HCT116 (cell line): ENCODE measurements around the gene GATAD2A. TPM values are rescaled to one million over a fixed set of nuclear protein-coding genes. Genes with fewer than 3 reads are reported as not detected.

Source experiments
- ATAC-seq: fragments of 200-7000 bp; cut with Tn5 transposase; 2 replicates; pipeline ENCODE4 v1.9.1; 2020; ENCODE audit warnings: mild to moderate bottlenecking, moderate library complexity
- BruUV-seq: library from RNA; stranded (reverse); fragments of 400-500 nt; replicated peaks from 2 replicates; lab custom pipeline; 2021; lab: Mats Ljungman, UMichigan
- CTCF ChIA-PET: fragments of 300-600 bp; sonication (Branson Sonifier 250); formaldehyde crosslinking; loops from one replicate; lab custom pipeline; 2021; ENCODE audit warnings: antibody characterized with exemption; lab: Charles Lee
- POLR2A ChIA-PET: fragments of 300-600, 350-600 bp; sonication (Branson Sonifier 250); formaldehyde crosslinking; loops from one replicate; lab custom pipeline; 2021; ENCODE audit warnings: antibody characterized with exemption; lab: Charles Lee
- RAD21 ChIA-PET, 2 experiments: fragments of 300-600 bp; sonication (Branson Sonifier 250); formaldehyde crosslinking; loops; one replicate each; lab custom pipeline; 2023; ENCODE audit warnings: low total read pairs in 2 of 2; ENCODE audit not compliant: uncharacterized antibody in 2 of 2, unreplicated experiment in 2 of 2, low non-redundant PET in 1 of 2; lab: Charles Lee
- DNase-seq: peaks from one replicate; pipeline ENCODE4 v3.0.0-alpha.2; 2010; ENCODE audit warnings: low read depth, low spot score
- H2AFZ ChIP-seq: fragments of 200-600 bp; shearing (Covaris generic), sonication (generic); 2 replicates; pipeline ENCODE4 v1.6.1; 2017; ENCODE audit warnings: low read depth, mixed run types, mixed read lengths, antibody characterized with exemption, low read length; ENCODE audit not compliant: poor library complexity, severe bottlenecking
- H3K27ac ChIP-seq: 2 replicates; pipeline ENCODE4 v1.5.1; 2012; ENCODE audit warnings: low read depth, low read length
- H3K27me3 ChIP-seq: fragments of 200-600 bp; sonication (generic); 2 replicates; pipeline ENCODE4 v1.6.1; 2016; ENCODE audit warnings: mixed run types, low read length, mixed read lengths; ENCODE audit not compliant: insufficient read depth
- H3K36me3 ChIP-seq, 2 experiments: fragments of 200-500 bp in 1 of 2; fragments of 200-600 bp in 1 of 2; sonication (Bioruptor generic) in 1 of 2; sonication (generic) in 1 of 2; 2 replicates each; pipeline versions ENCODE4 v1.5.1 to v1.6.1; 2014 to 2016; ENCODE audit warnings: low read length in 2 of 2, inconsistent platforms in 1 of 2, mixed read lengths in 1 of 2, mixed run types in 1 of 2; ENCODE audit not compliant: insufficient read depth in 2 of 2, control insufficient read depth in 1 of 2
- H3K4me1 ChIP-seq, 2 experiments: fragments of 200-600 bp in 1 of 2; sonication (generic) in 1 of 2; 2 replicates each; pipeline versions ENCODE4 v1.5.1 to v1.6.1; 2012 to 2017; ENCODE audit warnings: low read length in 2 of 2, inconsistent platforms in 1 of 2, mild to moderate bottlenecking in 1 of 2, mixed read lengths in 1 of 2, mixed run types in 1 of 2, moderate library complexity in 1 of 2; ENCODE audit not compliant: insufficient read depth in 2 of 2, control insufficient read depth in 1 of 2
- H3K4me2 ChIP-seq: fragments of 200-600 bp; sonication (generic); 2 replicates; pipeline ENCODE4 v1.6.1; 2017; ENCODE audit warnings: mixed run types, low read length, mixed read lengths
- H3K4me3 ChIP-seq, 2 experiments: fragments of 200-600 bp in 1 of 2; sonication (generic) in 1 of 2; replicated peaks in 1 of 2; 2 replicates each; pipeline ENCODE4 v1.5.1; 2011 to 2016; ENCODE audit warnings: low read length in 2 of 2, control low read depth in 1 of 2, low read depth in 1 of 2, mild to moderate bottlenecking in 1 of 2, mixed read lengths in 1 of 2, mixed run types in 1 of 2
- H3K79me2 ChIP-seq: fragments of 200-600 bp; sonication (generic); 2 replicates; pipeline ENCODE4 v1.6.1; 2017; ENCODE audit warnings: mild to moderate bottlenecking, mixed run types, low read length, moderate library complexity, mixed read lengths; ENCODE audit not compliant: insufficient read depth
- H3K9ac ChIP-seq: fragments of 200-600 bp; sonication (generic); 2 replicates; pipeline ENCODE4 v1.6.1; 2016; ENCODE audit warnings: low read length, mixed read lengths
- H3K9me2 ChIP-seq: fragments of 200-600 bp; sonication (generic), shearing (Covaris generic); 2 replicates; pipeline ENCODE4 v1.6.1; 2017; ENCODE audit warnings: mixed run types, mild to moderate bottlenecking, moderate library complexity; ENCODE audit not compliant: insufficient read depth
- H3K9me3 ChIP-seq, 2 experiments: fragments of 200-500 bp in 1 of 2; fragments of 200-600 bp in 1 of 2; sonication (Bioruptor generic) in 1 of 2; sonication (generic) in 1 of 2; 2 replicates each; pipeline ENCODE4 v1.6.1; 2014 to 2017; ENCODE audit warnings: low read length in 2 of 2, mixed read lengths in 2 of 2, inconsistent platforms in 1 of 2, low read depth in 1 of 2, mild to moderate bottlenecking in 1 of 2, mixed run types in 1 of 2, moderate library complexity in 1 of 2; ENCODE audit not compliant: control insufficient read depth in 1 of 2, insufficient read depth in 1 of 2
- H4K20me1 ChIP-seq: fragments of 200-600 bp; sonication (generic), shearing (Covaris generic); 2 replicates; pipeline ENCODE4 v1.6.1; 2017; ENCODE audit warnings: mixed run types, mild to moderate bottlenecking, moderate library complexity; ENCODE audit not compliant: insufficient read depth
- EGR1 ChIP-seq: IDR thresholded peaks from 2 replicates; pipeline ENCODE4 v1.6.1; 2012; ENCODE audit warnings: low read depth
- ELF1 ChIP-seq: IDR thresholded peaks from 2 replicates; pipeline ENCODE4 v1.6.1; 2012; ENCODE audit warnings: low read depth, borderline replicate concordance
- EZH2 ChIP-seq: fragments of 200-600 bp; sonication (generic); IDR thresholded peaks from 2 replicates; pipeline ENCODE4 v1.6.1; 2017; ENCODE audit warnings: antibody characterized with exemption, mixed run types
- EZH2phosphoT487 ChIP-seq: fragments of 200-600 bp; IDR thresholded peaks from 2 replicates; pipeline ENCODE4 v1.6.1; 2018; ENCODE audit warnings: antibody characterized with exemption, borderline replicate concordance
- FOSL1 ChIP-seq: IDR thresholded peaks from 2 replicates; pipeline ENCODE4 v1.6.1; 2012; ENCODE audit warnings: low read depth
- JUND ChIP-seq: IDR thresholded peaks from 2 replicates; pipeline ENCODE4 v1.6.1; 2012
- POLR2AphosphoS5 ChIP-seq: IDR thresholded peaks from 2 replicates; pipeline ENCODE4 v1.6.1; 2011; ENCODE audit warnings: mild to moderate bottlenecking, low read depth, low read length, moderate library complexity
- SIN3A ChIP-seq: IDR thresholded peaks from 2 replicates; pipeline ENCODE4 v1.6.1; 2012; ENCODE audit warnings: low read depth
- TCF7L2 ChIP-seq: IDR thresholded peaks from 2 replicates; pipeline ENCODE4 v1.7.0; 2011; ENCODE audit warnings: borderline replicate concordance, inconsistent platforms; ENCODE audit not compliant: insufficient read depth, insufficient read length; ENCODE audit errors: extremely low read depth
- YY1 ChIP-seq: IDR thresholded peaks from 2 replicates; pipeline ENCODE4 v1.6.1; 2011; ENCODE audit warnings: low read length, low read depth, moderate library complexity, mild to moderate bottlenecking; ENCODE audit not compliant: insufficient replicate concordance; ENCODE audit errors: extremely low read depth
- ZNF274 ChIP-seq: fragments of 200-500 bp; sonication (Bioruptor generic); IDR thresholded peaks from 2 replicates; pipeline ENCODE4 v1.6.1; 2014; ENCODE audit warnings: mild to moderate bottlenecking, low read depth, low read length, inconsistent platforms
- intact Hi-C: fragments of 100-400 bp; cut with micrococcal nuclease; formaldehyde crosslinking; loops from 2 replicates; pipeline ENCODE4 v1.10.0; 2022
- total RNA-seq: library from RNA; stranded (reverse); gene quantifications from one replicate; pipeline ENCODE4 v1.2.1, GENCODE V29; 2021; ENCODE audit not compliant: unreplicated experiment
- TF ChIP-seq, protein P1 (sequence below): IDR thresholded peaks from 2 replicates; pipeline ENCODE4 v1.6.1; 2012
- TF ChIP-seq, protein P2 (sequence below): IDR thresholded peaks from 2 replicates; pipeline ENCODE4 v1.6.1; 2012; ENCODE audit warnings: low read depth

GATAD2A gene
- total RNA-seq, 1 experiment from 2014 or later: 130 TPM

DNA sequence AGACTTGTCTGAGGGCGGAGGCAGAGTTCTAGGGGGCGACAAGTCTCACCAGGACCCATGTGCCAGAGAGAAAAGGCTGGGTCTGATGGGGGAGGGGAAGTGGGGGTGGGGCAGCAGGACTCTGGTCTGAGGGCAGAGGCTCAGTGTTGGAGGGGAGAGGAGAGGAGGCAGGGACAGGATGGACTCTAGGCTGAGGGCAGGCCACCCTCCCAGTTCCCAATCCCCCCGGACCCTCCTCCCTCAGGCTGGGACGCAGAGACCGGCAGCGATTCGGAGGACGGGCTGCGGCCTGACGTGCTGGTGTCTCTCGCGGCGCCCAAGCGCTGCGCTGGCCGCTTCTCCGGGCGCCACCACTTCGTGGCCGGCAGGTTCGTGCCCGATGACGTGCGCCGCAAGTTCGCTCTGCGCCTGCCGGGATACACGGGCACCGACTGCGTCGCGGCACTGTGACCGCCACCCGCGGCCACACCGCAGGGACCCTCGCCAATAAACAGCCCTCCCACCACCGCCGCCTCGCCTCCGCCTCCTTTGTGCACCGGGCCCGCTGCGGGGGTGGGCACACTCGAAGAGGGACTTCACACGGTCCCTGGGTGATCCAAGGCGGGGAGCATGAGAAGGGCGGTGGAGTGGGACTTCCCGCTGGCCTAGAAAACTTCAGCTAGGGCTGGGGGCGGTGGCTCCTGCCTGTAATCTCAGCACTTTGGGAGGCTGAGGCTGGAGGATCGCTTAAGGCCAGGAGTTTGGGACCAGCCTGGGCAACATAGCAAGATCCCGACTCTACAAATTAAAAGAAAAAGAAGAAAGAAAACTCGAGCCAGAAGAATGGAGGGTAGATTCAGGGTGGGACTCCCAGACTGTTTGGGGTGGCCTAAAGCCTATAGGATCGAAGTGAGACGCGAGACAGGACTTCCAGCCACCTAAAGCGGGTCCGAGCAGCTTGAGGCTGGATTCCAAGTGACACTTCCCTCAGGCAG lies 131.9 kb downstream of the GATAD2A start:
- RAD21 ChIA-PET: no interaction called here
- Histone ChIP-seq H3K9me3 (no peaks in the 10 kb centered on the region), H3K27me3 (no peaks in the 10 kb centered on the region), H3K36me3 (no peaks in the 10 kb centered on the region), H3K9me2 (no peaks in the 10 kb centered on the region), H3K4me2 (peak overlapping the region; percentile 80), H2AFZ (no peak overlapping the region), H3K27ac (peak overlapping the region; percentile 51; the same call in 1 of the 2 replicates), H3K79me2 (no peaks in the 10 kb centered on the region), H3K9ac (no peak overlapping the region), H3K4me3 (peak overlapping the region in 1 of 2 experiments; percentile 59; a peak in 1 of 4 replicates), H3K4me1 (peaks cover 12 to 34% of the 10 kb centered on the region in 2 experiments)
- ATAC-seq (no peak), DNase-seq (no peak)
- BruUV-seq: no TSS peak
- intact Hi-C loops: no loop called here
- POLR2A ChIA-PET: no interaction called here
- CTCF ChIA-PET: no interaction called here
- no peak for TF ChIP-seq FOSL1
- no peak for TF ChIP-seq EGR1
- TF ChIP-seq, protein P1, sequence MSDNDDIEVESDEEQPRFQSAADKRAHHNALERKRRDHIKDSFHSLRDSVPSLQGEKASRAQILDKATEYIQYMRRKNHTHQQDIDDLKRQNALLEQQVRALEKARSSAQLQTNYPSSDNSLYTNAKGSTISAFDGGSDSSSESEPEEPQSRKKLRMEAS: no peak
- no peak for TF ChIP-seq EZH2
- TF ChIP-seq, all 23 proteins: peak for 0
- no peaks in the 10 kb centered on the region for H4K20me1 ChIP-seq

DNA sequence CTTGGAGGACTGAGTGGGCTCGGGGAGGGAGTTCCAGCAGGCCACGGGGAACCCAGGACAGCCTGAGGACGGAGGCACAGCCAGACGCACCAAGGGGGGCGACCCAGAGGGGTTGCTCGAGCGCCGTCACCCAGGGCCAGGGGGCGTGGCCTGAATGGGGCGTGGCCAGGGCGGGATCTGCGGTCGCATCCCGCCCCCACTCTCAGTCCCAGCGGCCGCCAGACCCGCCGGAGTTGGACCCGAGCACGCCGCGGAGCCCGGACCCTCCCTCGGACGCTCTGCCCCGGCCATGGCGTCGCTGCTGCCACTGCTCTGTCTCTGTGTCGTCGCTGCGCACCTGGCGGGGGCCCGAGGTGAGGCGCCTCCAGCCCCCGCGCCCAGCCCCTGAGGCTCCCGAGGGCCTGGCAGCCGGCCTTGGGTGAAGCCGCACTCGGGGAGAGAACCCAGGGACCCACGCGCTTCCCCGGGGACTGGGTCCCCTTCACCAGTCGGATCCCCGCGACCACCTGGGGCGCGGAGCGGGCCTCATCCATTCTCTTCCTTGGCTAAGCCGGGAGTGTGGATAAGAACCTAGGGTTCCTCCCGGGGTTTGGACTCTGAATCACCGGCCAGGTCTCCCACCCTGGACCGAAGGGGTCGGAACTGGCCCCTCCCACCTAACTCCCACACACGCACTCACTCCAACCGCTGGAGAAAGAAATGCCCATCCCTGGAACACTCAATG lies 132.7 kb downstream of the GATAD2A start, which contains the start of gene CILP2:
TSS of gene CILP2 (plus strand) at position 205 of the 724 bp plus-strand sequence. CDS start at position 290, 85 bp downstream.
- H3K9ac ChIP-seq: peak within 1 kb of the TSS; percentile 56
- CTCF ChIA-PET: no interaction called here
- H3K4me1 ChIP-seq: peaks cover 12 to 34% of the 10 kb centered on the region in 2 experiments
- RAD21 ChIA-PET: no interaction called here
- H3K36me3 ChIP-seq: no peaks in the 10 kb centered on the region
- TSS peak; percentile 56 for BruUV-seq
- peak within 1 kb of the TSS; percentile 80 for H3K4me2 ChIP-seq
- ATAC-seq (peak; percentile 17), DNase-seq (no peak)
- intact Hi-C loops: no loop called here
- no peaks in the 10 kb centered on the region for H3K27me3 ChIP-seq
- H2AFZ ChIP-seq: no peak within 1 kb of the TSS
- no peaks in the 10 kb centered on the region for H3K79me2 ChIP-seq
- H3K9me3 ChIP-seq: no peaks in the 10 kb centered on the region
- POLR2A ChIA-PET: no interaction called here
- peak within 1 kb of the TSS; percentile 51 for H3K27ac ChIP-seq
- peak within 1 kb of the TSS; percentile 47 to 59 for H3K4me3 ChIP-seq
- no peaks in the 10 kb centered on the region for H3K9me2 ChIP-seq
- no peaks in the 10 kb centered on the region for H4K20me1 ChIP-seq
- TF ChIP-seq JUND: no peak
- TF ChIP-seq, protein P1: no peak
- no peak for TF ChIP-seq TCF7L2
- TF ChIP-seq POLR2AphosphoS5: peak; percentile 56; the same call in 1 of the 2 replicates
- TF ChIP-seq SIN3A: no peak
- no peak for TF ChIP-seq EZH2
- TF ChIP-seq ELF1: no peak
- TF ChIP-seq ZNF274: no peak
- no peak for TF ChIP-seq YY1
- TF ChIP-seq EZH2phosphoT487: no peak
- TF ChIP-seq EGR1: 0 out of 2 replicates have a peak, but pooled peaks have one; percentile 39
- TF ChIP-seq, protein P2, sequence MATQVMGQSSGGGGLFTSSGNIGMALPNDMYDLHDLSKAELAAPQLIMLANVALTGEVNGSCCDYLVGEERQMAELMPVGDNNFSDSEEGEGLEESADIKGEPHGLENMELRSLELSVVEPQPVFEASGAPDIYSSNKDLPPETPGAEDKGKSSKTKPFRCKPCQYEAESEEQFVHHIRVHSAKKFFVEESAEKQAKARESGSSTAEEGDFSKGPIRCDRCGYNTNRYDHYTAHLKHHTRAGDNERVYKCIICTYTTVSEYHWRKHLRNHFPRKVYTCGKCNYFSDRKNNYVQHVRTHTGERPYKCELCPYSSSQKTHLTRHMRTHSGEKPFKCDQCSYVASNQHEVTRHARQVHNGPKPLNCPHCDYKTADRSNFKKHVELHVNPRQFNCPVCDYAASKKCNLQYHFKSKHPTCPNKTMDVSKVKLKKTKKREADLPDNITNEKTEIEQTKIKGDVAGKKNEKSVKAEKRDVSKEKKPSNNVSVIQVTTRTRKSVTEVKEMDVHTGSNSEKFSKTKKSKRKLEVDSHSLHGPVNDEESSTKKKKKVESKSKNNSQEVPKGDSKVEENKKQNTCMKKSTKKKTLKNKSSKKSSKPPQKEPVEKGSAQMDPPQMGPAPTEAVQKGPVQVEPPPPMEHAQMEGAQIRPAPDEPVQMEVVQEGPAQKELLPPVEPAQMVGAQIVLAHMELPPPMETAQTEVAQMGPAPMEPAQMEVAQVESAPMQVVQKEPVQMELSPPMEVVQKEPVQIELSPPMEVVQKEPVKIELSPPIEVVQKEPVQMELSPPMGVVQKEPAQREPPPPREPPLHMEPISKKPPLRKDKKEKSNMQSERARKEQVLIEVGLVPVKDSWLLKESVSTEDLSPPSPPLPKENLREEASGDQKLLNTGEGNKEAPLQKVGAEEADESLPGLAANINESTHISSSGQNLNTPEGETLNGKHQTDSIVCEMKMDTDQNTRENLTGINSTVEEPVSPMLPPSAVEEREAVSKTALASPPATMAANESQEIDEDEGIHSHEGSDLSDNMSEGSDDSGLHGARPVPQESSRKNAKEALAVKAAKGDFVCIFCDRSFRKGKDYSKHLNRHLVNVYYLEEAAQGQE: no peak
